HepG2 (cell line): ENCODE data around the gene HNRNPC. TPM values are rescaled to one million over a fixed set of nuclear protein-coding genes. Genes with fewer than 3 reads are reported as not detected.

Source experiments
- BCLAF1 ChIP-seq: fragments of 450-650 bp; IDR thresholded peaks from 2 replicates; pipeline ENCODE4 v1.6.1; 2017; ENCODE audit warnings: mild to moderate bottlenecking
- CBX2 ChIP-seq, 2 experiments: fragments of 200-600 bp in 1 of 2; sonication (generic); formaldehyde crosslinking in 1 of 2; IDR thresholded peaks; 2 replicates each; pipeline versions ENCODE4 v1.7.0 to v1.8.1; 2018 to 2022; ENCODE audit warnings: low read depth in 2 of 2, low read length in 1 of 2, mild to moderate bottlenecking in 1 of 2, missing genetic modification reagents in 1 of 2
- EHMT2 ChIP-seq: fragments of 200-600 bp; sonication (generic); IDR thresholded peaks from 2 replicates; pipeline ENCODE4 v1.7.0; 2017; ENCODE audit warnings: antibody characterized with exemption, low read depth, low read length, borderline replicate concordance
- FOXM1 ChIP-seq: sonication (generic); formaldehyde crosslinking; IDR thresholded peaks from 2 replicates; pipeline ENCODE4 v1.5.0; 2020; ENCODE audit warnings: missing genetic modification reagents
- HNF1B ChIP-seq: sonication (generic); formaldehyde crosslinking; IDR thresholded peaks from 2 replicates; pipeline ENCODE4 v1.5.1; 2020; ENCODE audit warnings: mild to moderate bottlenecking, moderate library complexity, missing genetic modification reagents
- HNF4G ChIP-seq, 2 experiments: sonication (generic) in 1 of 2; formaldehyde crosslinking in 1 of 2; IDR thresholded peaks; 2 replicates each; pipeline versions ENCODE4 v1.4.0 to v1.6.1; 2011 to 2020; ENCODE audit warnings: borderline replicate concordance in 2 of 2, low read depth in 2 of 2, mild to moderate bottlenecking in 2 of 2, low read length in 1 of 2, missing genetic modification reagents in 1 of 2, moderate library complexity in 1 of 2
- IRF2 ChIP-seq: IDR thresholded peaks from 2 replicates; pipeline ENCODE4 v1.6.1; 2018; ENCODE audit warnings: missing genetic modification reagents, missing compliant biosample characterization
- MLXIP ChIP-seq: sonication (generic); formaldehyde crosslinking; IDR thresholded peaks from 2 replicates; pipeline ENCODE4 v1.9.0; 2021; ENCODE audit warnings: missing genetic modification reagents, borderline replicate concordance
- SIN3B ChIP-seq: fragments of 150-350 bp; IDR thresholded peaks from 2 replicates; pipeline ENCODE4 v1.6.1; 2014; ENCODE audit warnings: low read length
- SNAPC4 ChIP-seq: sonication (generic); formaldehyde crosslinking; IDR thresholded peaks from 2 replicates; pipeline ENCODE4 v1.4.0; 2020; ENCODE audit warnings: mild to moderate bottlenecking, missing genetic modification reagents
- THAP9 ChIP-seq: sonication (generic); formaldehyde crosslinking; IDR thresholded peaks from 2 replicates; pipeline ENCODE4; 2020; ENCODE audit warnings: missing genetic modification reagents, mild to moderate bottlenecking, borderline replicate concordance
- ZNF17 ChIP-seq: sonication (generic); formaldehyde crosslinking; IDR thresholded peaks from 2 replicates; pipeline ENCODE4 v1.5.0; 2020; ENCODE audit warnings: mild to moderate bottlenecking, missing genetic modification reagents
- polyA plus RNA-seq, 8 experiments: library from polyadenylated mRNA; depleted of rRNA in 3 of 8; stranded (reverse) in 7 of 8; unstranded in 1 of 8; fragments of >200 nt; fragmentation: Illumina TruSeq in 4 of 8; extraction: Trizol in 4 of 8; gene quantifications; 2 replicates each; pipeline versions ENCODE4 v1.2.1 to v1.2.3, GENCODE V29; 2011 to 2016; ENCODE audit warnings: low read depth in 4 of 8, missing spikeins in 1 of 8, mixed read lengths in 1 of 8; ENCODE audit not compliant: insufficient read depth in 1 of 8
- total RNA-seq, 5 experiments: library from RNA; depleted of rRNA; stranded (reverse); fragments of >200 nt; fragmentation: Illumina TruSeq; extraction: Trizol; gene quantifications; 2 replicates each; pipeline ENCODE4 v1.2.3, GENCODE V29; 2016; ENCODE audit warnings: low read depth in 1 of 5

The HNRNPC gene
- total and polyA plus RNA-seq, 2 of the 13 experiments (the other 11 are each of a cell fraction or from before 2014, with no cell fraction given): 628 to 1,099 TPM

GRCh38 chr14:21298358-21298757, 29.1 kb upstream of the HNRNPC start (continued):
- TF ChIP-seq THAP9 (CRISPR knock-in tag) (no peak), BCLAF1 (no peak), MLXIP (CRISPR knock-in tag) (no peak), SIN3B (no peak), HNF1B (CRISPR knock-in tag) (peak; percentile 59; the same call in 1 of the 2 replicates), SNAPC4 (CRISPR knock-in tag) (no peak), IRF2 (peak; percentile 64), ZNF17 (CRISPR knock-in tag) (no peak), CBX2 (IDR thresholded peaks at IDR 0.05; ENCODE audit: low read depth, low read length) (no peak), CBX2 (CRISPR knock-in tag; IDR thresholded peaks at IDR 0.05; ENCODE audit: low read depth) (no peak), EHMT2 (no peak), FOXM1 (CRISPR knock-in tag) (no peak), HNF4G (IDR thresholded peaks at IDR 0.05; ENCODE audit: borderline replicate concordance, low read depth, low read length) (no peak), HNF4G (CRISPR knock-in tag; IDR thresholded peaks at IDR 0.05; ENCODE audit: borderline replicate concordance, low read depth) (no peak)
